ENCODE measurements around the gene PCBP3.

Gene PCBP3

DNA sequence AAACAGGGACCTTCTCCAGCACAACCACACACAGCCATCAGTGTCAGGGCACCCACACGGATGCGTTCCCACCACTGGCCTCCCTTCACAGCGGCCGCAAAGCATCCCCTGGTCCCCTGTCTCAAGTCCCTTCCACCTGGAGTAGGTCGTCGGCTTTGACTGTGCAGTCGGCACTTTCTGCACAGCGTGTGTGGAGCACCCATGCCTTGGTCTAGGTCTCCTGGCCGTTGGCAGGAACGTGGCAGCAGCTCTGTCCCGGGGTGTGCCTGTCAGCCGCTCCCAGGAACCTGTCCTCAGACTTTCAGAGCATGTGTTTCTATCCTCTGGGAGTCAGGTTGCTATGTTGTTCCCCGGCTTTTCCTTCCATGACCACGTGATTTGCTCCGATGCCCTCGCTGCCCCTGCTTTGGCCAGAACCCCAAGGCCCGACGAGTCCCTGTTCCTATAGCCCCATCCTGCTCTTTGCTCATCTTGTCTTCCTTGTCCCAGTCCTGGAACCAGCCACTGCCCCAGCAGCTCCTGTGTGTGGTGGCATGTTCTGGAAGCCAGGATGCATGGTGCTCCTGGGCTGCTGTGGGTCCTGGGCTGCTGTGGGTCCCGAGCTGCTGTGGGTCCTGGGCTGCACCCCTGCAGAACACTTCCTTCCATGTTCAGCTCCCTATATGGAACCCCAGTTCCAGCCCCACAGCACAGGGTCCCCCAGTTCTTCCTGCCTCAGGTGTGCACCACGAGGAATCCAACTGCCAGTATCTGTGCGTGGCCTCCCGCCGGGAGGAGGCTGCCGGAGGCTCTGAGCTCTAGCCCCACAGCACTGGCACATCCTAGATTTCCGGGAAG lies 253.9 kb downstream of the PCBP3 start:
- no peak overlapping the region for H3K4me3 ChIP-seq (ENCODE audit: control insufficient read depth, low read depth, low read length)
- DNase-seq (ENCODE audit: low read depth): no peak
- TF ChIP-seq, protein P1, sequence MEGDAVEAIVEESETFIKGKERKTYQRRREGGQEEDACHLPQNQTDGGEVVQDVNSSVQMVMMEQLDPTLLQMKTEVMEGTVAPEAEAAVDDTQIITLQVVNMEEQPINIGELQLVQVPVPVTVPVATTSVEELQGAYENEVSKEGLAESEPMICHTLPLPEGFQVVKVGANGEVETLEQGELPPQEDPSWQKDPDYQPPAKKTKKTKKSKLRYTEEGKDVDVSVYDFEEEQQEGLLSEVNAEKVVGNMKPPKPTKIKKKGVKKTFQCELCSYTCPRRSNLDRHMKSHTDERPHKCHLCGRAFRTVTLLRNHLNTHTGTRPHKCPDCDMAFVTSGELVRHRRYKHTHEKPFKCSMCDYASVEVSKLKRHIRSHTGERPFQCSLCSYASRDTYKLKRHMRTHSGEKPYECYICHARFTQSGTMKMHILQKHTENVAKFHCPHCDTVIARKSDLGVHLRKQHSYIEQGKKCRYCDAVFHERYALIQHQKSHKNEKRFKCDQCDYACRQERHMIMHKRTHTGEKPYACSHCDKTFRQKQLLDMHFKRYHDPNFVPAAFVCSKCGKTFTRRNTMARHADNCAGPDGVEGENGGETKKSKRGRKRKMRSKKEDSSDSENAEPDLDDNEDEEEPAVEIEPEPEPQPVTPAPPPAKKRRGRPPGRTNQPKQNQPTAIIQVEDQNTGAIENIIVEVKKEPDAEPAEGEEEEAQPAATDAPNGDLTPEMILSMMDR (conservative IDR thresholded peaks at IDR 0.05; ENCODE audit: control insufficient read depth, insufficient read depth, low read depth, low read length): no peak

DNA sequence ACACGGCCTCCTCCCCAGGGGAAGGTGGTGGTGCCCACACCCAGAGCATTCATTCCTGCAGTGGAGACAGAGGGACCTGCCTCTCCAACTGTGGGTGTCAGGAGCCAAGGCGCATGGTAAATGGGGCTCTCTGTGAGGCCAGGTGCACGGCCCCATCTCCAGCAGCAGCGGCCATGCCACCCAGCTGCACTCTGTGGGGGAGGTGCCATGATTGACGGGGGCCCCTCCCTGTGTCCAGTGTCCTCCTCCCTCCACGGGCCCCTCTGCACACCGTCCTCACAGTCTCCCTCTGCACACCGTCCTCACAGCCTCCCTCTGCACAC lies 254.5 kb downstream of the PCBP3 start:
- TF ChIP-seq, protein P1 (conservative IDR thresholded peaks at IDR 0.05; ENCODE audit: control insufficient read depth, insufficient read depth, low read depth, low read length): no peak
- DNase-seq (ENCODE audit: low read depth): no peak
- H3K4me3 ChIP-seq (ENCODE audit: control insufficient read depth, low read depth, low read length): no peak overlapping the region

DNA sequence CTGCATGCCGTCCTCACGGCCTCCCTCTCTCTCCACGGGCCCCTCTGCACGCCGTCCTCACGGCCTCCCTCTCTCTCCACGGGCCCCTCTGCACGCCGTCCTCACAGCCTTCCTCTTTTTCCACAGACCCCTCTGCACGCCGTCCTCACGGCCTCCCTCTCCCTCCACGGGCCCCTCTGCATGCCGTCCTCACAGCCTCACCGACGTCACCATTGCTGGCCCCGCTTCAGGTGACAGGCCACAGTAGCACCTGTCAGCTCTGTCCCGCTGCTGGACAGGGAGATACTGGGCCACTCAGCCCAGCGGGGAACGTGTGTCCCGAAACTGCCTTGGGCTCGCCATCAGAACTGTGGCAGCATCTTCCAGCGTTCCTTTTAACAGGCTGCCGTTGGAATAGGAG lies 255.3 kb downstream of the PCBP3 start:
- no peak overlapping the region for H3K4me3 ChIP-seq (ENCODE audit: control insufficient read depth, low read depth, low read length)
- no peak for DNase-seq (ENCODE audit: low read depth)
- TF ChIP-seq, protein P1 (conservative IDR thresholded peaks at IDR 0.05; ENCODE audit: control insufficient read depth, insufficient read depth, low read depth, low read length): no peak

DNA sequence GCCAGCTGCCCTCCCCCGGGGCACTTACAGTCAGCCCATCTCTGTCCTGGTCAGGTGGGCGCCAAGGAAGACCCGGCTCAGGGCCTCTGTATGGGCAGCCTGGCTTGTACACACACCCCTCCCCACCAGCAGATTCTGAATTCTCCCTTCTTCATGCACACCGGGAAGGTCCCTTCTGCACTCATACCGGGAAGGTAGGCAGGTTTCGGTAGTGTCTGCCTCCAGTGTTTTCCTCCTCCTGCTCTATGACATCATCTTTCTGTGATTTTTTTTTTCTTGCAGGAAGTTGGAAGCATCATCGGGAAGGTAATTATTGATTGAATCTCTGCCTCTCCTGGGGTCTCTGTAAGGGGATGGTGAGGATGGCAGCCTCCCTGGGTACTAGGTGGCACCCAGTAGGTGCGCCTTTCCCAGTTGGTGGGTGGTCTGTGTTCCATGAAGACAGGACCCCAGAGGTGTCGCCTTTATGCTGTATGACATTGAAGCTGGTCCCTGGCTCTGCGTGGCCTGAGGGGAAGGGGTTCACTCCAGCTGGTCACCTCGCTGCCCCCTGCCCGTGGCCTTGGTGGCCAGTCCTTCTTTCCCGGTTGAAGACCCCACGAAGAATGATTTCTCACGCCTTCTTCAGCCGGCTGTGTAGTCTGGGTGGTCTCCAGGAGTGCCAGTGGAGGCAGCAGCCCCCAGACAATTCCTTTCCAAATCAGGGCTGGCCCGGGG lies 255.9 kb downstream of the PCBP3 start:
- no peak overlapping the region for H3K4me3 ChIP-seq (ENCODE audit: control insufficient read depth, low read depth, low read length)
- TF ChIP-seq, protein P1 (conservative IDR thresholded peaks at IDR 0.05; ENCODE audit: control insufficient read depth, insufficient read depth, low read depth, low read length): no peak
- no peak for DNase-seq (ENCODE audit: low read depth)

DNA sequence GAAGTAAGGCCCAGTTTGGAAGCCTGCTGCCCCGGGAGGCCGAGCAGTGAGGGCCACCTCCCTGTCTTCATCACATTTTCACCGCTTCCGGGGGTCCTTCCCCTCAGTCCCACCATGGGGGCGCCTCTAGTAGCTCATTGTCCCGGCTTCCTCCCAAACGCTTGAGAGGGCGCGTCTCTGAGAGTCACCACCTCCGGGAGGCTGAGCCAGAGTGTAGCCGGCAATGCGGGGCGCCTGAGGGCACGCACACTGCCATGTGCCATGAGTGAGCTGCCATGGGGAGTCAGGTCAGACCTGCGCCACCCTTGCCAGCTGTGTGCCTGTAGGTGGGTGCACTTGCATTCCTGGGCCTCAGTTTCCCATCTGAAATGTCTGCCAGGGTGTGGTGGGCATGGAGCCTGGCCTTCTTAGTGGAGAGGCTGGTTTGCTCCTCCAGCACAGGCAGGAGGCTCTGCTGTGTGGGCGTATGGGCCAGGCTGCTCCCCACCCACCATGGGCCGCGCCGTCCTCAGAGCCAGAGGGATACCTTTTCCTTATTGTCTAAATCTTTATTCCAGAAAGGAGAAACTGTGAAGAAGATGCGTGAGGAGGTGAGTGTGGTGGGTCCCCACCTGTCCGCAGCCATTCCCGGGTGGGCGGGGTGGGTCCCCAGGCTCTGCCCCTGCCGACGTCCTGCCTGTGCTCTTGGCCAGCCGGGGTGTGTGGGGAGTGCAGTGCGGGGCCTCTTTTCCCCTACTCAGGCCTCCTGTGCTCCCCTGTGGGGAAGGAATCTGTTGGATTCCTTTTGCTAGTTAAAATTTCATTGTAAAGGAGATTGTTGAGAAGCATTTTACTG lies 256.7 kb downstream of the PCBP3 start:
- no peak overlapping the region for H3K4me3 ChIP-seq (ENCODE audit: control insufficient read depth, low read depth, low read length)
- TF ChIP-seq, protein P1 (conservative IDR thresholded peaks at IDR 0.05; ENCODE audit: control insufficient read depth, insufficient read depth, low read depth, low read length): no peak
- DNase-seq (ENCODE audit: low read depth): no peak

DNA sequence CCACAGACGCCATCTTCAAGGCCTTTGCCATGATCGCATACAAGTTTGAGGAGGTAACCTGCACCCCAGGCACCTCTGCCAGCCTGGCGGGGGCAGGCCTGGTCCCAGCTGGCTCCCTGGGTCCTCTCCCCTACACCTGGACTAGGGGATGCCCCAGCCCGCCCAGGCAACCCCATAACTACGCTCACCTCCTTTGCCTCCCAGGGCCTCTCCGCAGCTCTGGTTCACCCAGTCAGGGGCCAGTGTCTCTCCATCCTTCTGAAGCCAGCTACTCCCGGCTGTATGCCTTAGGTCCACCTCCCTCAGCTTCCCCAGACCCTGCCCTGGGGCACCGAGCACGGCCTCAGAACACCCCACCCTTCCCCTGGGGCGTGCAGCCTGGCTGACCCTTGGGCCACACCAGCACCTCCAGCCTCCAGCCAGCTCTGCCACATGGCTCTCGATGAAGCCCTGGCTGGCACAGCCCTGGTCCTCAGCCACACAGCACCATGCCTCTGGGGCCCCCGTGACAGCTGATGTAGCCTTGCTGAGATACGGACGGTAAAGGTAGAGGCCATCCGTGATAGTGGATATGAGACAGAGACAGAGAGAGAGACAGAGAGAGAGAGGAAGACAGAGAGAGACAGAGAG lies 257.7 kb downstream of the PCBP3 start:
- DNase-seq (ENCODE audit: low read depth): no peak
- H3K4me3 ChIP-seq (ENCODE audit: control insufficient read depth, low read depth, low read length): no peak overlapping the region
- TF ChIP-seq, protein P1 (conservative IDR thresholded peaks at IDR 0.05; ENCODE audit: control insufficient read depth, insufficient read depth, low read depth, low read length): no peak
